GM21717 (cell line): ENCODE results near the gene RPH3AL.
"Not testable (repeated sequence)": the region's sequence is repeated elsewhere in the genome, so short reads cannot be mapped to it uniquely, and the experiment has no call there.

ENCODE experiments used
- ATAC-seq: cut with Tn5 transposase; IDR thresholded peaks from one replicate; pipeline ENCODE4 v1.9.1; 2021; ENCODE audit warnings: mild to moderate bottlenecking, moderate library complexity; ENCODE audit not compliant: unreplicated experiment

RPH3AL gene

GRCh38 chr17:206484-206883 is 146.1 kb downstream of the RPH3AL start:
- not testable (repeated sequence) for ATAC-seq

GRCh38 chr17:205817-206216 is 146.8 kb downstream of the RPH3AL start:
- no peak for ATAC-seq

- ATAC-seq = no peak
These were observed 147.4 kb downstream of the RPH3AL start for GRCh38 chr17:205148-205669.

GRCh38 chr17:204427-205147 is 148.0 kb downstream of the RPH3AL start:
- ATAC-seq = no peak

- no peak for ATAC-seq
These were observed 150.1 kb downstream of the RPH3AL start for GRCh38 chr17:202501-202951.

GRCh38 chr17:201736-202135 is 150.9 kb downstream of the RPH3AL start:
- ATAC-seq = not testable (repeated sequence)

- not testable (repeated sequence) for ATAC-seq
These were observed 151.3 kb downstream of the RPH3AL start for GRCh38 chr17:201257-201656.

- no peak for ATAC-seq
These were observed 152.0 kb downstream of the RPH3AL start for GRCh38 chr17:200586-200985.

- no peak for ATAC-seq
These were observed 152.6 kb downstream of the RPH3AL start for GRCh38 chr17:199806-200545.

GRCh38 chr17:199191-199604 is 153.4 kb downstream of the RPH3AL start:
- ATAC-seq = no peak

- ATAC-seq = not testable (repeated sequence)
These were observed 154.4 kb downstream of the RPH3AL start for GRCh38 chr17:198225-198624.

GRCh38 chr17:197352-197751 is 155.3 kb downstream of the RPH3AL start:
- ATAC-seq = no peak

GRCh38 chr17:194828-195602 is 157.6 kb downstream of the RPH3AL start:
- ATAC-seq = no peak

- no peak for ATAC-seq
These were observed 158.5 kb downstream of the RPH3AL start for GRCh38 chr17:193841-194806.

- ATAC-seq = no peak
These were observed 159.2 kb downstream of the RPH3AL start for GRCh38 chr17:193426-193810.

- no peak for ATAC-seq
These were observed 159.8 kb downstream of the RPH3AL start for GRCh38 chr17:192666-193425.

GRCh38 chr17:189444-189843 is 163.2 kb downstream of the RPH3AL start:
- ATAC-seq = no peak

- no peak for ATAC-seq
These were observed 165.5 kb downstream of the RPH3AL start for GRCh38 chr17:187130-187529.

GRCh38 chr17:185445-186138 is 167.0 kb downstream of the RPH3AL start:
- no peak for ATAC-seq
